ENCODE data around the gene PEAK3.

DNA sequence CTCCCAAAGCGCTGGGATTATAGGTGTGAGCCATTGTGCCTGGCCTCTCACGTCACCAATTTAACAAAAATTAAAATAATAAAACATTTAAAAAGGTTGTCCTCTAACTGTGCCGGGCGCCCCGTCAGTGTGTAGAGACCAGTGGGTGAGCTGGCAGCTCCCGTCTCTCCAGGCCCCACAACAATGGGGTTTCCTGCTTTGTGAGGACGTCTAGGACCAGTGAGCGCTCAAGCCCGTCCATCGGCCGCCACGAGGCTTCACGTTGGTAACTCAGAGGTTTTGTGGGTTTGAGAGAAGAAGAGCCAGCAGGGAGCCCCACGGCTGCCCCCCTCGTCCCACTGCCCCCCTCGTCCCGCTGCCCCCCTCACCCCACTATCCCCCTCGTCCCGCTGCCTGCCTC is 41.7 kb upstream of the PEAK3 start:
- TF ChIP-seq, protein P1, sequence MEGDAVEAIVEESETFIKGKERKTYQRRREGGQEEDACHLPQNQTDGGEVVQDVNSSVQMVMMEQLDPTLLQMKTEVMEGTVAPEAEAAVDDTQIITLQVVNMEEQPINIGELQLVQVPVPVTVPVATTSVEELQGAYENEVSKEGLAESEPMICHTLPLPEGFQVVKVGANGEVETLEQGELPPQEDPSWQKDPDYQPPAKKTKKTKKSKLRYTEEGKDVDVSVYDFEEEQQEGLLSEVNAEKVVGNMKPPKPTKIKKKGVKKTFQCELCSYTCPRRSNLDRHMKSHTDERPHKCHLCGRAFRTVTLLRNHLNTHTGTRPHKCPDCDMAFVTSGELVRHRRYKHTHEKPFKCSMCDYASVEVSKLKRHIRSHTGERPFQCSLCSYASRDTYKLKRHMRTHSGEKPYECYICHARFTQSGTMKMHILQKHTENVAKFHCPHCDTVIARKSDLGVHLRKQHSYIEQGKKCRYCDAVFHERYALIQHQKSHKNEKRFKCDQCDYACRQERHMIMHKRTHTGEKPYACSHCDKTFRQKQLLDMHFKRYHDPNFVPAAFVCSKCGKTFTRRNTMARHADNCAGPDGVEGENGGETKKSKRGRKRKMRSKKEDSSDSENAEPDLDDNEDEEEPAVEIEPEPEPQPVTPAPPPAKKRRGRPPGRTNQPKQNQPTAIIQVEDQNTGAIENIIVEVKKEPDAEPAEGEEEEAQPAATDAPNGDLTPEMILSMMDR (IDR thresholded peaks at IDR 0.05) = no peak
- TF ChIP-seq POLR2A (IDR thresholded peaks at IDR 0.05) = no peak

Measured in upper lobe of left lung (tissue), 4 donors.